Measurements from ENCODE around the gene THRB.

DNA sequence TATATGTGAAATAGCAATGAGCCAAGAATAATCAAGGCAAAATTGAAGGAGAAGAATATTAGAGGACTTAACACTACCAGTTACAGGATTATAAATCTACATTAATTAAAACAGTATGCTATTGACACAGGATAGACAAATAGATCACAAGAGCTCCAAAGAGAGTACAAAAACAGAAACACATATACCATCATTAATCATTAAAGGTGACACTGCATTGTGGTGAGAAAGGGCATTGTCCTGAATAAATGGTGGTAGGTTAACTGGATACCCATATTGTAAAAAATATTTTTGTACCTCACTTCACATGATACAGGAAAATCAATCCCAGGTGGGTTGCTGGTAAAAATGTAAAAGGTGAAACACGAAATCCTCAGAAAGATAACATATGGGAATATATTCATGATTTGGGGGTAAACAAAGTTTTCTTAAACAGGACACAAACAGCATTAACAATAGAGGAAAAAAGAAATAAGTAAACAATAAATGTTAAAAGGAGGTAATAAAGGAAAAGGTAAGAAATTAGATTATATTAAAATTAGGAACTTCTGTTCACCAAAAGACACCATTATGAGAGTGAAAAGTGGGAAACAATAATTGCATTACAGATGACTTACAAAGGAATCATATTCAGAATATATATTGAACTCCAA is 145.2 kb downstream of the THRB start:
- no peak for TF ChIP-seq POLR2A (IDR thresholded peaks at IDR 0.05)
- TF ChIP-seq, protein P1, sequence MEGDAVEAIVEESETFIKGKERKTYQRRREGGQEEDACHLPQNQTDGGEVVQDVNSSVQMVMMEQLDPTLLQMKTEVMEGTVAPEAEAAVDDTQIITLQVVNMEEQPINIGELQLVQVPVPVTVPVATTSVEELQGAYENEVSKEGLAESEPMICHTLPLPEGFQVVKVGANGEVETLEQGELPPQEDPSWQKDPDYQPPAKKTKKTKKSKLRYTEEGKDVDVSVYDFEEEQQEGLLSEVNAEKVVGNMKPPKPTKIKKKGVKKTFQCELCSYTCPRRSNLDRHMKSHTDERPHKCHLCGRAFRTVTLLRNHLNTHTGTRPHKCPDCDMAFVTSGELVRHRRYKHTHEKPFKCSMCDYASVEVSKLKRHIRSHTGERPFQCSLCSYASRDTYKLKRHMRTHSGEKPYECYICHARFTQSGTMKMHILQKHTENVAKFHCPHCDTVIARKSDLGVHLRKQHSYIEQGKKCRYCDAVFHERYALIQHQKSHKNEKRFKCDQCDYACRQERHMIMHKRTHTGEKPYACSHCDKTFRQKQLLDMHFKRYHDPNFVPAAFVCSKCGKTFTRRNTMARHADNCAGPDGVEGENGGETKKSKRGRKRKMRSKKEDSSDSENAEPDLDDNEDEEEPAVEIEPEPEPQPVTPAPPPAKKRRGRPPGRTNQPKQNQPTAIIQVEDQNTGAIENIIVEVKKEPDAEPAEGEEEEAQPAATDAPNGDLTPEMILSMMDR (IDR thresholded peaks at IDR 0.05) = no peak

All from heart left ventricle (tissue), 13 donors.